ENCODE results near the gene OVCA2. TPM values are rescaled to one million over a fixed set of nuclear protein-coding genes. Genes with fewer than 3 reads are reported as not detected.
A peak's percentile ranks its signal among the peaks of the same experiment; 100 is the strongest.

Gene OVCA2
- total RNA-seq, 2 donors from 2014 or later = 17.1 to 36.3 TPM

DNA sequence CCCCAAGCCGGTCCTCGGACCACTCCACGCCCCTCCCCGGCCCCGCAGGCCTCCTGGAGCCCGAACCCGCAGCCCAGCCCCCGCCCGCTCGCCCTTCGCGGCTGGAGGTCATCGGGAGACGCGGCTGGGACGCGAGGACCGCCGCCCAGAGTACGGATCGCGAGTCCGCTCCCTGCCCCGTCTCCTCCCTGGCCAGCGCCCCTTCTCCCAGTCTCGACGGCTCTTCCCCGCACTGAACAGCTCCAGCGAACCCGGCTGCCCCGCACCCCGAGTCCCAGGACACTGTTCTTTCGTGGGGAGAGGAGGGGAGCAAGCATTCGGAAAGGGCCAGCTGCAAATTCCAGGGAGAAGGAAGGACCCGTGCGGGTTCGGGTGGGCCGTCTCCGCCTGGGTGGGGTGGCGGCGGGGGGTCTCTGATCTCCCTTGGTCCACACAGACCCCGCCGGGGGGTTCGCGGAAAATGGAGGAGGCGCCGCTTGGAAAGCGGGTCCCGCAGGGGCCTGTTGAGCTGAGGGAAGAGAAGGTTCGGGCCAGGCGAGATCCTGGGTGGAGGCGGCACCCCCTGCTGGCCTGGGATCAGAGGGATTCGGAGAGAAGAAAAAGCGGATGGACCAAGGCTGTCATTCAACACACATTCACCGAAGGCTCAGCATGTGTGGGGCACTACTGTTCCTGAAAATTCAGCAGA, 16.1 kb upstream of the OVCA2 start:
- Histone ChIP-seq H3K9me3 (no peaks in the 10 kb centered on the region), H3K36me3 (replicated peaks in 1 of 2; ENCODE audit: insufficient read depth in 1 of 2, low read depth in 2 of 2) (no peaks in the 10 kb centered on the region), H3K27me3 (no peaks in the 10 kb centered on the region), H3K27ac (peak overlapping the region in 3 of 4 donors; percentile 53 to 72 (median 69)), H3K4me1 (peaks cover 37% of the 10 kb centered on the region), H3K4me3 (peak overlapping the region; percentile 9 to 29)
- DNase-seq (peak; percentile 82 to 85 (median 84)), ATAC-seq (peak; percentile 58)
- intact Hi-C loops (cut with DNase I) = loop anchor here (5.0 kb wide), 1 partner anchor 118 kb away; no protein-coding TSS in a partner anchor
- no peak for TF ChIP-seq POLR2A (IDR thresholded peaks at IDR 0.05)
- TF ChIP-seq, protein P1, sequence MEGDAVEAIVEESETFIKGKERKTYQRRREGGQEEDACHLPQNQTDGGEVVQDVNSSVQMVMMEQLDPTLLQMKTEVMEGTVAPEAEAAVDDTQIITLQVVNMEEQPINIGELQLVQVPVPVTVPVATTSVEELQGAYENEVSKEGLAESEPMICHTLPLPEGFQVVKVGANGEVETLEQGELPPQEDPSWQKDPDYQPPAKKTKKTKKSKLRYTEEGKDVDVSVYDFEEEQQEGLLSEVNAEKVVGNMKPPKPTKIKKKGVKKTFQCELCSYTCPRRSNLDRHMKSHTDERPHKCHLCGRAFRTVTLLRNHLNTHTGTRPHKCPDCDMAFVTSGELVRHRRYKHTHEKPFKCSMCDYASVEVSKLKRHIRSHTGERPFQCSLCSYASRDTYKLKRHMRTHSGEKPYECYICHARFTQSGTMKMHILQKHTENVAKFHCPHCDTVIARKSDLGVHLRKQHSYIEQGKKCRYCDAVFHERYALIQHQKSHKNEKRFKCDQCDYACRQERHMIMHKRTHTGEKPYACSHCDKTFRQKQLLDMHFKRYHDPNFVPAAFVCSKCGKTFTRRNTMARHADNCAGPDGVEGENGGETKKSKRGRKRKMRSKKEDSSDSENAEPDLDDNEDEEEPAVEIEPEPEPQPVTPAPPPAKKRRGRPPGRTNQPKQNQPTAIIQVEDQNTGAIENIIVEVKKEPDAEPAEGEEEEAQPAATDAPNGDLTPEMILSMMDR (IDR thresholded peaks at IDR 0.05) = peak; percentile 44 to 88 (median 85)
- 0 to 1% methylated on average over 17 to 55 of the region's 55 CpGs for WGBS, 2 donors

GRCh38 chr17:2027528-2028233, 14.1 kb upstream of the OVCA2 start:
- intact Hi-C loops (cut with DNase I) = loop anchor here (5.0 kb wide), 1 partner anchor 120 kb away; no protein-coding TSS in a partner anchor
- 38 to 56% methylated on average over 10 to 11 of the region's 11 CpGs for WGBS, 2 donors
- DNase-seq = no peak

GRCh38 chr17:2028234-2028614, 13.6 kb upstream of the OVCA2 start:
- DNase-seq (no peak), ATAC-seq (no peak)
- H3K27me3 ChIP-seq = no peaks in the 10 kb centered on the region
- TF ChIP-seq POLR2A (IDR thresholded peaks at IDR 0.05) = no peak
- TF ChIP-seq, protein P1 (IDR thresholded peaks at IDR 0.05) = no peak
- no peak overlapping the region for H3K27ac ChIP-seq
- H3K36me3 ChIP-seq (replicated peaks in 1 of 2; ENCODE audit: insufficient read depth in 1 of 2, low read depth in 2 of 2) = no peaks in the 10 kb centered on the region
- no peak overlapping the region for H3K4me3 ChIP-seq
- whole genome bisulfite sequencing, 2 donors = 82 to 100% methylated on average over 1 to 5 of the region's 5 CpGs
- intact Hi-C loops (cut with DNase I) = loop anchor here (5.0 kb wide), 1 partner anchor 121 kb away; no protein-coding TSS in a partner anchor
- H3K4me1 ChIP-seq = peaks cover 54% of the 10 kb centered on the region
- no peaks in the 10 kb centered on the region for H3K9me3 ChIP-seq

More at GRCh38 chr17:2027528-2028233, 14.1 kb upstream of the OVCA2 start:
- no peak overlapping the region for H3K27ac ChIP-seq
- no peak for ATAC-seq
- no peaks in the 10 kb centered on the region for H3K27me3 ChIP-seq
- no peaks in the 10 kb centered on the region for H3K9me3 ChIP-seq
- H3K36me3 ChIP-seq (replicated peaks in 1 of 2; ENCODE audit: insufficient read depth in 1 of 2, low read depth in 2 of 2) = no peaks in the 10 kb centered on the region
- no peak overlapping the region for H3K4me3 ChIP-seq
- peaks cover 54% of the 10 kb centered on the region for H3K4me1 ChIP-seq
- TF ChIP-seq, protein P1 (IDR thresholded peaks at IDR 0.05) = no peak
- no peak for TF ChIP-seq POLR2A (IDR thresholded peaks at IDR 0.05)

DNA sequence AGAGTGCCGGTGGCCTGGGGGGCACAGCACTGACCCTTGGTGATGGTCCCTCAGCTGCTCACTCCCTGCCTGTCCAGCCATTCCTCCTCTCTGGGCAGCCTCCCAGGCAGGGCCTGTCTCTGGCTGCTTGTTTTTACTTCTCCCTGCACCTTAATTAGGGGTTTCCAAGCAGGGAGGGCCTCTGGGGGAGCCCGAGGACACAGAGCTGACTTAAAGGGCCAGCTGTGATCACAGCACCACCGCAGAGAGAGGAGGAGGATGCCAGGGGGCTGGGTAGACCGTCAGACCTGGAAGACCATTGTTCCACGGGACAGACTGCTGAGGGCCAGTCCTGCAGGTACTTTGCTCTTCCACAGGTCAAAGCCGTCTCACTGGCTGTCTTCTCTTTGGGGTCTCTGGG, 13.1 kb upstream of the OVCA2 start:
- Histone ChIP-seq H3K9me3 (no peaks in the 10 kb centered on the region), H3K36me3 (replicated peaks in 1 of 2; ENCODE audit: insufficient read depth in 1 of 2, low read depth in 2 of 2) (no peaks in the 10 kb centered on the region), H3K4me3 (no peak overlapping the region), H3K4me1 (peaks cover 52% of the 10 kb centered on the region), H3K27me3 (no peaks in the 10 kb centered on the region), H3K27ac (no peak overlapping the region)
- intact Hi-C loops (cut with DNase I) = loop anchor here (5.0 kb wide), 1 partner anchor 121 kb away; no protein-coding TSS in a partner anchor
- no peak for TF ChIP-seq POLR2A (IDR thresholded peaks at IDR 0.05)
- TF ChIP-seq, protein P1 (IDR thresholded peaks at IDR 0.05) = no peak
- ATAC-seq = no peak
- no peak for DNase-seq
- 51 to 100% methylated on average over 1 to 6 of the region's 6 CpGs for WGBS, 2 donors

Data from body of pancreas (tissue), 4 donors.